Astrocyte (in vitro differentiated cells and primary cell): ENCODE data around the gene TNFRSF4. TPM values are rescaled to one million over a fixed set of nuclear protein-coding genes. Genes with fewer than 3 reads are reported as not detected.

Experiments used
- DNase-seq: peaks from one replicate; pipeline ENCODE4 v3.0.0-alpha.2; 2010; ENCODE audit warnings: low read depth
- FAIRE-seq: peaks from 2 replicates; lab custom pipeline; 2011; peaks lifted over from hg19 to GRCh38; lab: Jason Lieb, UNC
- H2AFZ ChIP-seq: 2 replicates; pipeline ENCODE4 v1.6.0; 2012; ENCODE audit warnings: low read depth, low read length, inconsistent platforms
- H3K27ac ChIP-seq: 2 replicates; pipeline ENCODE4 v1.5.1; 2011; ENCODE audit warnings: low read depth, low read length, inconsistent platforms
- H3K27me3 ChIP-seq: 2 replicates; pipeline ENCODE4 v1.6.0; 2011; ENCODE audit warnings: low read length, inconsistent platforms; ENCODE audit not compliant: insufficient read depth
- H3K36me3 ChIP-seq: 2 replicates; pipeline ENCODE4 v1.5.1; 2011; ENCODE audit warnings: low read length, inconsistent platforms; ENCODE audit not compliant: insufficient read depth
- H3K4me1 ChIP-seq: 2 replicates; pipeline ENCODE4 v1.5.1; 2011; ENCODE audit warnings: low read length, inconsistent platforms; ENCODE audit not compliant: insufficient read depth
- H3K4me2 ChIP-seq: 2 replicates; pipeline ENCODE4 v1.6.0; 2012; ENCODE audit warnings: low read length, inconsistent platforms
- H3K4me3 ChIP-seq: 2 replicates; pipeline ENCODE4 v1.5.1; 2011; ENCODE audit warnings: low read depth, mild to moderate bottlenecking, low read length, inconsistent platforms; ENCODE audit not compliant: insufficient read depth
- H3K79me2 ChIP-seq: 2 replicates; pipeline ENCODE4 v1.6.0; 2012; ENCODE audit warnings: mild to moderate bottlenecking, low read length, inconsistent platforms; ENCODE audit not compliant: insufficient read depth
- H3K9ac ChIP-seq: 2 replicates; pipeline ENCODE4 v1.6.0; 2012; ENCODE audit warnings: mild to moderate bottlenecking, low read length, inconsistent platforms
- H3K9me3 ChIP-seq: 2 replicates; pipeline ENCODE4 v1.5.1; 2012; ENCODE audit warnings: low read depth, mild to moderate bottlenecking, low read length, inconsistent platforms; ENCODE audit not compliant: insufficient read depth
- H4K20me1 ChIP-seq: 2 replicates; pipeline ENCODE4 v1.6.0; 2012; ENCODE audit warnings: low read length, inconsistent platforms; ENCODE audit not compliant: insufficient read depth
- H3K27ac Mint-ChIP-seq: one replicate; pipeline ENCODE4 v1.8.0; 2021; ENCODE audit warnings: mild to moderate bottlenecking, mixed read lengths; ENCODE audit not compliant: unreplicated experiment
- H3K27me3 Mint-ChIP-seq: one replicate; pipeline ENCODE4 v1.8.0; 2021; ENCODE audit warnings: low read depth, mixed read lengths; ENCODE audit not compliant: unreplicated experiment
- H3K36me3 Mint-ChIP-seq: one replicate; pipeline ENCODE4 v1.8.0; 2021; ENCODE audit warnings: low read depth, mixed read lengths; ENCODE audit not compliant: unreplicated experiment
- H3K4me1 Mint-ChIP-seq: one replicate; pipeline ENCODE4 v1.8.0; 2021; ENCODE audit warnings: low read depth, mixed read lengths; ENCODE audit not compliant: unreplicated experiment
- H3K4me3 Mint-ChIP-seq: one replicate; pipeline ENCODE4 v1.8.0; 2021; ENCODE audit warnings: mild to moderate bottlenecking, moderate library complexity, mixed read lengths; ENCODE audit not compliant: unreplicated experiment
- H3K9me3 Mint-ChIP-seq: one replicate; pipeline ENCODE4 v1.8.0; 2021; ENCODE audit warnings: mild to moderate bottlenecking, mixed read lengths; ENCODE audit not compliant: unreplicated experiment
- CTCF ChIP-seq: IDR thresholded peaks from 2 replicates; pipeline ENCODE4 v1.5.1; 2011; ENCODE audit warnings: low read depth, mild to moderate bottlenecking, inconsistent platforms, low read length, moderate library complexity; ENCODE audit not compliant: insufficient read depth
- EZH2 ChIP-seq: IDR thresholded peaks from 2 replicates; pipeline ENCODE4 v1.6.1; 2012; ENCODE audit warnings: mild to moderate bottlenecking, low read length, inconsistent platforms; ENCODE audit not compliant: insufficient read depth
- total RNA-seq: library from RNA; stranded (reverse); gene quantifications from 2 replicates; pipeline ENCODE4 v1.2.1, GENCODE V29; 2021

Gene TNFRSF4
- total RNA-seq, 1 donor from 2014 or later: 0.41 TPM

GRCh38 chr1:1183221-1183747 lies 30.7 kb downstream of the TNFRSF4 start:
- Mint-ChIP-seq H3K4me3 (no peak overlapping the region), H3K4me1 (peaks cover 7% of the 10 kb centered on the region), H3K27me3 (peaks cover 7% of the 10 kb centered on the region), H3K36me3 (no peaks in the 10 kb centered on the region), H3K27ac (no peak overlapping the region), H3K9me3 (no peaks in the 10 kb centered on the region)
- no peak for DNase-seq
- TF ChIP-seq CTCF (no peak), EZH2 (no peak)
- H3K27me3 ChIP-seq: no peaks in the 10 kb centered on the region
- H3K4me3 ChIP-seq: no peak overlapping the region
- H3K4me2 ChIP-seq: no peak overlapping the region
- H3K27ac ChIP-seq: no peak overlapping the region
- FAIRE-seq: no peak
- H3K36me3 ChIP-seq: no peaks in the 10 kb centered on the region
- no peaks in the 10 kb centered on the region for H3K9me3 ChIP-seq
- no peak overlapping the region for H3K9ac ChIP-seq
- no peaks in the 10 kb centered on the region for H3K4me1 ChIP-seq
- H2AFZ ChIP-seq: no peak overlapping the region
- no peaks in the 10 kb centered on the region for H4K20me1 ChIP-seq
- H3K79me2 ChIP-seq: no peaks in the 10 kb centered on the region

GRCh38 chr1:1182491-1183220 lies 31.3 kb downstream of the TNFRSF4 start:
- Histone ChIP-seq H2AFZ (no peak overlapping the region), H3K9ac (no peak overlapping the region), H3K4me2 (no peak overlapping the region), H3K79me2 (no peaks in the 10 kb centered on the region), H3K27me3 (no peaks in the 10 kb centered on the region), H3K9me3 (no peaks in the 10 kb centered on the region), H3K4me1 (no peaks in the 10 kb centered on the region), H3K36me3 (no peaks in the 10 kb centered on the region), H3K4me3 (no peak overlapping the region), H4K20me1 (no peaks in the 10 kb centered on the region), H3K27ac (no peak overlapping the region)
- Mint-ChIP-seq H3K4me1 (peaks cover 7% of the 10 kb centered on the region), H3K9me3 (no peaks in the 10 kb centered on the region), H3K4me3 (no peak overlapping the region), H3K27me3 (peaks cover 7% of the 10 kb centered on the region), H3K27ac (no peak overlapping the region), H3K36me3 (no peaks in the 10 kb centered on the region)
- TF ChIP-seq CTCF: no peak
- TF ChIP-seq EZH2: no peak
- DNase-seq (no peak), FAIRE-seq (no peak)

- Histone ChIP-seq H3K27me3 (peaks cover 4% of the 10 kb centered on the region), H3K9me3 (no peaks in the 10 kb centered on the region), H4K20me1 (no peaks in the 10 kb centered on the region), H3K36me3 (no peaks in the 10 kb centered on the region), H3K4me1 (no peaks in the 10 kb centered on the region), H3K4me2 (no peak overlapping the region), H3K79me2 (no peaks in the 10 kb centered on the region), H3K9ac (no peak overlapping the region), H3K4me3 (no peak overlapping the region), H3K27ac (no peak overlapping the region), H2AFZ (no peak overlapping the region)
- Mint-ChIP-seq H3K4me1 (peaks cover 7% of the 10 kb centered on the region), H3K27ac (no peak overlapping the region), H3K27me3 (peaks cover 10% of the 10 kb centered on the region), H3K36me3 (no peaks in the 10 kb centered on the region), H3K9me3 (no peaks in the 10 kb centered on the region), H3K4me3 (no peak overlapping the region)
- DNase-seq: no peak
- FAIRE-seq: no peak
- TF ChIP-seq CTCF (no peak), EZH2 (no peak)
Measured at GRCh38 chr1:1181938-1182410, 32.0 kb downstream of the TNFRSF4 start.
